DOHH2 (cell line): ENCODE results near the gene ZNF276.

Experiments
- CTCF ChIP-seq: fragments of 200-600 bp; sonication (generic); IDR thresholded peaks from one replicate; pipeline ENCODE4 v1.5.1; 2014; ENCODE audit warnings: antibody characterized with exemption, mild to moderate bottlenecking, low read depth, low read length; ENCODE audit not compliant: poor library complexity, severe bottlenecking
- EZH2phosphoT487 ChIP-seq: fragments of 200-600 bp; sonication (generic); IDR thresholded peaks from 2 replicates; pipeline ENCODE4 v1.6.1; 2017; ENCODE audit warnings: borderline replicate concordance, mild to moderate bottlenecking, antibody characterized with exemption, low read length, moderate library complexity, mixed read lengths

- TF ChIP-seq CTCF = no peak
- TF ChIP-seq EZH2phosphoT487 = no peak
Observed at GRCh38 chr16:89733792-89734191, 12.5 kb downstream of the ZNF276 start.
